Neuronal stem cell (in vitro differentiated cells): ENCODE results near the gene ASPG.

Experiments used
- DNase-seq: peaks from one replicate; pipeline ENCODE4 v3.0.0-alpha.2; 2013; ENCODE audit warnings: low spot score
- H2AFZ ChIP-seq: one replicate; pipeline ENCODE4 v1.6.1; 2013; ENCODE audit warnings: mild to moderate bottlenecking, low read length, inconsistent platforms
- H2AK5ac ChIP-seq: 2 replicates; pipeline ENCODE4 v1.6.1; 2013; ENCODE audit warnings: low read depth, mild to moderate bottlenecking, inconsistent platforms, low read length, moderate library complexity, mixed read lengths
- H2BK120ac ChIP-seq: 2 replicates; pipeline ENCODE4 v1.6.1; 2013; ENCODE audit warnings: low read depth, mild to moderate bottlenecking, inconsistent platforms, low read length, moderate library complexity, mixed read lengths
- H2BK12ac ChIP-seq: one replicate; pipeline ENCODE4 v1.6.1; 2013; ENCODE audit warnings: low read length, inconsistent platforms
- H2BK15ac ChIP-seq: 2 replicates; pipeline ENCODE4 v1.6.1; 2013; ENCODE audit warnings: mild to moderate bottlenecking, low read length, inconsistent platforms, mixed read lengths
- H2BK5ac ChIP-seq: one replicate; pipeline ENCODE4 v1.6.1; 2013; ENCODE audit warnings: inconsistent platforms, mild to moderate bottlenecking, low read length, moderate library complexity
- H3K14ac ChIP-seq: one replicate; pipeline ENCODE4 v1.6.1; 2013; ENCODE audit warnings: low read length, inconsistent platforms
- H3K18ac ChIP-seq: 2 replicates; pipeline ENCODE4 v1.6.1; 2013; ENCODE audit warnings: low read length, inconsistent platforms
- H3K23ac ChIP-seq: 2 replicates; pipeline ENCODE4 v1.6.1; 2013; ENCODE audit warnings: low read depth, mild to moderate bottlenecking, mixed read lengths, low read length, inconsistent platforms; ENCODE audit not compliant: poor library complexity
- H3K27ac ChIP-seq: replicated peaks from 3 replicates; pipeline ENCODE4 v1.5.1; 2013; ENCODE audit warnings: low read length, inconsistent platforms
- H3K27me3 ChIP-seq, 3 experiments: 2 replicates each; pipeline ENCODE4 v1.6.1; 2013; ENCODE audit warnings: low read length in 3 of 3, mild to moderate bottlenecking in 2 of 3, inconsistent platforms in 1 of 3, low read depth in 1 of 3, mixed read lengths in 1 of 3, moderate library complexity in 1 of 3; ENCODE audit not compliant: control insufficient read depth in 3 of 3, insufficient read depth in 3 of 3
- H3K36me3 ChIP-seq, 2 donors: replicated peaks in 1 of 2; 2 replicates each; pipeline ENCODE4 v1.6.1; 2013; ENCODE audit warnings: low read length in 2 of 2; ENCODE audit not compliant: control insufficient read depth in 2 of 2, insufficient read depth in 2 of 2
- H3K4ac ChIP-seq: 2 replicates; pipeline ENCODE4 v1.6.1; 2013; ENCODE audit warnings: inconsistent platforms, mild to moderate bottlenecking, low read length, moderate library complexity
- H3K4me1 ChIP-seq, 2 donors: 1 replicate in 1 of 2; 2 replicates in 1 of 2; pipeline ENCODE4 v1.6.1; 2013; ENCODE audit warnings: low read length in 2 of 2, low read depth in 1 of 2; ENCODE audit not compliant: control insufficient read depth in 2 of 2, insufficient read depth in 1 of 2
- H3K4me2 ChIP-seq: one replicate; pipeline ENCODE4 v1.6.1; 2013; ENCODE audit warnings: mild to moderate bottlenecking, low read length, inconsistent platforms; ENCODE audit not compliant: insufficient read depth, poor library complexity, severe bottlenecking
- H3K4me3 ChIP-seq, 2 donors: 2 replicates each; pipeline ENCODE4 v1.5.1; 2013; ENCODE audit warnings: low read length in 2 of 2, mild to moderate bottlenecking in 2 of 2, inconsistent platforms in 1 of 2, moderate library complexity in 1 of 2
- H3K79me1 ChIP-seq: one replicate; pipeline ENCODE4 v1.6.1; 2013; ENCODE audit warnings: low read depth, mild to moderate bottlenecking, inconsistent platforms, low read length, moderate library complexity
- H3K9ac ChIP-seq: one replicate; pipeline ENCODE4 v1.6.1; 2013; ENCODE audit warnings: mild to moderate bottlenecking, low read depth, low read length, inconsistent platforms; ENCODE audit not compliant: poor library complexity
- H3K9me3 ChIP-seq, 2 donors: replicated peaks in 1 of 2; 2 replicates each; pipeline versions ENCODE3 to v1.6.1; 2013; ENCODE audit warnings: low read length in 2 of 2, mild to moderate bottlenecking in 2 of 2, inconsistent platforms in 1 of 2, low read depth in 1 of 2, mixed read lengths in 1 of 2, moderate library complexity in 1 of 2; ENCODE audit not compliant: control insufficient read depth in 2 of 2, insufficient read depth in 1 of 2
- H4K8ac ChIP-seq: one replicate; pipeline ENCODE4 v1.6.1; 2013; ENCODE audit warnings: low read depth, mild to moderate bottlenecking, inconsistent platforms, low read length, moderate library complexity
- H4K91ac ChIP-seq: one replicate; pipeline ENCODE4 v1.6.1; 2013; ENCODE audit warnings: low read length, low read depth, mild to moderate bottlenecking, inconsistent platforms; ENCODE audit not compliant: poor library complexity
- WGBS, 2 donors: extraction: QIAGEN DNeasy Blood & Tissue Kit; methylation state at CpG; one replicate each; pipeline ENCODE4 v1.1.7; 2013; ENCODE audit warnings: missing lambda C conversion rate in 2 of 2, mixed read lengths in 1 of 2; ENCODE audit not compliant: insufficient read length in 2 of 2, insufficient replicate concordance in 1 of 2; ENCODE audit errors: extremely low coverage in 2 of 2; 5-methylcytosine and 5-hydroxymethylcytosine counted together

The ASPG gene

GRCh38 chr14:104054222-104054905, 31.1 kb upstream of the ASPG start:
- Histone ChIP-seq H2BK5ac (no peak overlapping the region), H2BK15ac (peak overlapping the region; percentile 49), H3K4me3 (no peak overlapping the region), H3K27me3 (peaks cover 0 to 15% (median 0%) of the 10 kb centered on the region in 3 experiments), H3K18ac (peak overlapping the region; percentile 88), H3K27ac (no peak overlapping the region), H3K4ac (no peak overlapping the region), H4K8ac (no peak overlapping the region), H4K91ac (peak overlapping the region; percentile 75), H2BK12ac (no peak overlapping the region), H2BK120ac (no peak overlapping the region), H3K9me3 (no peaks in the 10 kb centered on the region), H2AK5ac (peak overlapping the region; percentile 63), H3K79me1 (no peaks in the 10 kb centered on the region), H3K4me1 (no peaks in the 10 kb centered on the region), H3K36me3 (no peaks in the 10 kb centered on the region), H3K23ac (peak overlapping the region; percentile 59), H3K9ac (no peak overlapping the region), H2AFZ (no peak overlapping the region), H3K4me2 (no peak overlapping the region), H3K14ac (peak overlapping the region; percentile 98)
- no CpG with 5 or more reads among the region's 16 CpGs for WGBS, 2 donors
- DNase-seq: no peak

DNA sequence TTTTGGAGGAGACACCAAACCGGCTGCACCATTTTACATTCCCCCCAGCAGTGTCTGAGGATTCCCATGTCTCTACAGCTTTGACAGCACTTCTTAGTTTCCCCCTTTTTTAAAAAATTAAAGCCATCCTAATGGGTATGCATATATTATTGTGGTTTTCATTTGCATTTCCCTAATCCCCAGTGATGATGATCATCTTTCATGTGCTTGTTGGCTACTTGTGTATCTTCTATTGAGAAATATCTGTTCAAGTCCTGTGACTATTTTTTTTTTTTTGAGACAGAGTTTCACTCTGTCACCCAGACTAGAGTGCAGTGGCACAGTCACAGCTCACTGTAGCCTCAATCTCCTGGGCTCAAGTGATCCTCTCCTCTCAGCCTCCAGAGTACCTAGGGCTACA, 23.2 kb upstream of the ASPG start:
- no peak overlapping the region for H4K91ac ChIP-seq
- H3K14ac ChIP-seq: no peak overlapping the region
- no peak for DNase-seq
- H2BK5ac ChIP-seq: no peak overlapping the region
- H3K18ac ChIP-seq: no peak overlapping the region
- H3K9ac ChIP-seq: no peak overlapping the region
- H2BK12ac ChIP-seq: no peak overlapping the region
- H3K9me3 ChIP-seq: peaks cover 0 to 5% of the 10 kb centered on the region in 2 donors
- no peak overlapping the region for H3K4me2 ChIP-seq
- H3K79me1 ChIP-seq: no peaks in the 10 kb centered on the region
- no peak overlapping the region for H3K27ac ChIP-seq
- H3K27me3 ChIP-seq: peaks cover 0 to 3% (median 0%) of the 10 kb centered on the region in 3 experiments
- no peaks in the 10 kb centered on the region for H3K36me3 ChIP-seq
- H2AFZ ChIP-seq: no peak overlapping the region
- no peak overlapping the region for H2BK120ac ChIP-seq
- WGBS, 2 donors: no CpG with 5 or more reads among the region's 1 CpG
- no peak overlapping the region for H3K4me3 ChIP-seq
- no peak overlapping the region for H2BK15ac ChIP-seq
- H2AK5ac ChIP-seq: no peak overlapping the region
- H3K4me1 ChIP-seq: no peaks in the 10 kb centered on the region
- H4K8ac ChIP-seq: no peak overlapping the region
- H3K4ac ChIP-seq: no peak overlapping the region
- no peak overlapping the region for H3K23ac ChIP-seq

- no peak overlapping the region for H3K23ac ChIP-seq
- DNase-seq: no peak
- H3K4ac ChIP-seq: no peak overlapping the region
- no peak overlapping the region for H3K14ac ChIP-seq
- no CpG with 5 or more reads among the region's 10 CpGs for WGBS, 2 donors
- no peak overlapping the region for H2BK5ac ChIP-seq
- H3K4me3 ChIP-seq: no peak overlapping the region
- no peaks in the 10 kb centered on the region for H3K79me1 ChIP-seq
- H3K9ac ChIP-seq: no peak overlapping the region
- H2AFZ ChIP-seq: no peak overlapping the region
- H3K36me3 ChIP-seq: no peaks in the 10 kb centered on the region
- peaks cover 0 to 5% of the 10 kb centered on the region in 2 donors for H3K9me3 ChIP-seq
- H4K91ac ChIP-seq: no peak overlapping the region
- no peak overlapping the region for H2BK120ac ChIP-seq
- no peak overlapping the region for H4K8ac ChIP-seq
- no peak overlapping the region for H2BK12ac ChIP-seq
- H2AK5ac ChIP-seq: no peak overlapping the region
- H2BK15ac ChIP-seq: no peak overlapping the region
- H3K27me3 ChIP-seq: peaks cover 0 to 9% (median 0%) of the 10 kb centered on the region in 3 experiments
- no peaks in the 10 kb centered on the region for H3K4me1 ChIP-seq
- H3K18ac ChIP-seq: no peak overlapping the region
- H3K4me2 ChIP-seq: no peak overlapping the region
- no peak overlapping the region for H3K27ac ChIP-seq
Observed at GRCh38 chr14:104064003-104064402, 21.5 kb upstream of the ASPG start.

GRCh38 chr14:104066279-104066678, 19.2 kb upstream of the ASPG start:
- Histone ChIP-seq H3K4me1 (no peaks in the 10 kb centered on the region), H3K4me2 (no peak overlapping the region), H4K91ac (no peak overlapping the region), H2BK120ac (no peak overlapping the region), H3K4me3 (no peak overlapping the region), H2BK12ac (no peak overlapping the region), H3K27me3 (peaks cover 0 to 20% (median 0%) of the 10 kb centered on the region in 3 experiments), H3K4ac (no peak overlapping the region), H3K36me3 (no peaks in the 10 kb centered on the region), H2AFZ (no peak overlapping the region), H4K8ac (no peak overlapping the region), H2BK5ac (no peak overlapping the region), H2AK5ac (no peak overlapping the region), H3K79me1 (no peaks in the 10 kb centered on the region), H3K14ac (no peak overlapping the region), H3K9ac (no peak overlapping the region), H3K18ac (no peak overlapping the region), H2BK15ac (no peak overlapping the region), H3K27ac (no peak overlapping the region), H3K23ac (no peak overlapping the region), H3K9me3 (peaks cover 0 to 5% of the 10 kb centered on the region in 2 donors)
- no CpG with 5 or more reads among the region's 5 CpGs for WGBS, 2 donors
- DNase-seq: no peak
